HCT116 (cell line): Measurements from ENCODE around the gene ARID5B. TPM values are rescaled to one million over a fixed set of nuclear protein-coding genes. Genes with fewer than 3 reads are reported as not detected.

ENCODE experiments used
- ATAC-seq: fragments of 200-7000 bp; cut with Tn5 transposase; 2 replicates; pipeline ENCODE4 v1.9.1; 2020; ENCODE audit warnings: mild to moderate bottlenecking, moderate library complexity
- BruUV-seq: library from RNA; stranded (reverse); fragments of 400-500 nt; replicated peaks from 2 replicates; lab custom pipeline; 2021; lab: Mats Ljungman, UMichigan
- CTCF ChIA-PET: fragments of 300-600 bp; sonication (Branson Sonifier 250); formaldehyde crosslinking; loops from one replicate; lab custom pipeline; 2021; ENCODE audit warnings: antibody characterized with exemption; lab: Charles Lee
- POLR2A ChIA-PET: fragments of 300-600, 350-600 bp; sonication (Branson Sonifier 250); formaldehyde crosslinking; loops from one replicate; lab custom pipeline; 2021; ENCODE audit warnings: antibody characterized with exemption; lab: Charles Lee
- RAD21 ChIA-PET, 2 experiments: fragments of 300-600 bp; sonication (Branson Sonifier 250); formaldehyde crosslinking; loops; one replicate each; lab custom pipeline; 2023; ENCODE audit warnings: low total read pairs in 2 of 2; ENCODE audit not compliant: uncharacterized antibody in 2 of 2, unreplicated experiment in 2 of 2, low non-redundant PET in 1 of 2; lab: Charles Lee
- DNase-seq: peaks from one replicate; pipeline ENCODE4 v3.0.0-alpha.2; 2010; ENCODE audit warnings: low read depth, low spot score
- H2AFZ ChIP-seq: fragments of 200-600 bp; shearing (Covaris generic), sonication (generic); 2 replicates; pipeline ENCODE4 v1.6.1; 2017; ENCODE audit warnings: low read depth, mixed run types, mixed read lengths, antibody characterized with exemption, low read length; ENCODE audit not compliant: poor library complexity, severe bottlenecking
- H3K27ac ChIP-seq: 2 replicates; pipeline ENCODE4 v1.5.1; 2012; ENCODE audit warnings: low read depth, low read length
- H3K27me3 ChIP-seq: fragments of 200-600 bp; sonication (generic); 2 replicates; pipeline ENCODE4 v1.6.1; 2016; ENCODE audit warnings: mixed run types, low read length, mixed read lengths; ENCODE audit not compliant: insufficient read depth
- H3K36me3 ChIP-seq, 2 experiments: fragments of 200-500 bp in 1 of 2; fragments of 200-600 bp in 1 of 2; sonication (Bioruptor generic) in 1 of 2; sonication (generic) in 1 of 2; 2 replicates each; pipeline versions ENCODE4 v1.5.1 to v1.6.1; 2014 to 2016; ENCODE audit warnings: low read length in 2 of 2, inconsistent platforms in 1 of 2, mixed read lengths in 1 of 2, mixed run types in 1 of 2; ENCODE audit not compliant: insufficient read depth in 2 of 2, control insufficient read depth in 1 of 2
- H3K4me1 ChIP-seq, 2 experiments: fragments of 200-600 bp in 1 of 2; sonication (generic) in 1 of 2; 2 replicates each; pipeline versions ENCODE4 v1.5.1 to v1.6.1; 2012 to 2017; ENCODE audit warnings: low read length in 2 of 2, inconsistent platforms in 1 of 2, mild to moderate bottlenecking in 1 of 2, mixed read lengths in 1 of 2, mixed run types in 1 of 2, moderate library complexity in 1 of 2; ENCODE audit not compliant: insufficient read depth in 2 of 2, control insufficient read depth in 1 of 2
- H3K4me2 ChIP-seq: fragments of 200-600 bp; sonication (generic); 2 replicates; pipeline ENCODE4 v1.6.1; 2017; ENCODE audit warnings: mixed run types, low read length, mixed read lengths
- H3K4me3 ChIP-seq, 2 experiments: fragments of 200-600 bp in 1 of 2; sonication (generic) in 1 of 2; replicated peaks in 1 of 2; 2 replicates each; pipeline ENCODE4 v1.5.1; 2011 to 2016; ENCODE audit warnings: low read length in 2 of 2, control low read depth in 1 of 2, low read depth in 1 of 2, mild to moderate bottlenecking in 1 of 2, mixed read lengths in 1 of 2, mixed run types in 1 of 2
- H3K79me2 ChIP-seq: fragments of 200-600 bp; sonication (generic); 2 replicates; pipeline ENCODE4 v1.6.1; 2017; ENCODE audit warnings: mild to moderate bottlenecking, mixed run types, low read length, moderate library complexity, mixed read lengths; ENCODE audit not compliant: insufficient read depth
- H3K9ac ChIP-seq: fragments of 200-600 bp; sonication (generic); 2 replicates; pipeline ENCODE4 v1.6.1; 2016; ENCODE audit warnings: low read length, mixed read lengths
- H3K9me2 ChIP-seq: fragments of 200-600 bp; sonication (generic), shearing (Covaris generic); 2 replicates; pipeline ENCODE4 v1.6.1; 2017; ENCODE audit warnings: mixed run types, mild to moderate bottlenecking, moderate library complexity; ENCODE audit not compliant: insufficient read depth
- H3K9me3 ChIP-seq, 2 experiments: fragments of 200-500 bp in 1 of 2; fragments of 200-600 bp in 1 of 2; sonication (Bioruptor generic) in 1 of 2; sonication (generic) in 1 of 2; 2 replicates each; pipeline ENCODE4 v1.6.1; 2014 to 2017; ENCODE audit warnings: low read length in 2 of 2, mixed read lengths in 2 of 2, inconsistent platforms in 1 of 2, low read depth in 1 of 2, mild to moderate bottlenecking in 1 of 2, mixed run types in 1 of 2, moderate library complexity in 1 of 2; ENCODE audit not compliant: control insufficient read depth in 1 of 2, insufficient read depth in 1 of 2
- H4K20me1 ChIP-seq: fragments of 200-600 bp; sonication (generic), shearing (Covaris generic); 2 replicates; pipeline ENCODE4 v1.6.1; 2017; ENCODE audit warnings: mixed run types, mild to moderate bottlenecking, moderate library complexity; ENCODE audit not compliant: insufficient read depth
- CBX3 ChIP-seq: IDR thresholded peaks from 2 replicates; pipeline ENCODE4 v1.6.1; 2012; ENCODE audit warnings: low read depth
- CEBPB ChIP-seq: IDR thresholded peaks from 2 replicates; pipeline ENCODE4 v1.6.1; 2012; ENCODE audit warnings: low read depth
- EZH2 ChIP-seq: fragments of 200-600 bp; sonication (generic); IDR thresholded peaks from 2 replicates; pipeline ENCODE4 v1.6.1; 2017; ENCODE audit warnings: antibody characterized with exemption, mixed run types
- EZH2phosphoT487 ChIP-seq: fragments of 200-600 bp; IDR thresholded peaks from 2 replicates; pipeline ENCODE4 v1.6.1; 2018; ENCODE audit warnings: antibody characterized with exemption, borderline replicate concordance
- JUND ChIP-seq: IDR thresholded peaks from 2 replicates; pipeline ENCODE4 v1.6.1; 2012
- POLR2AphosphoS5 ChIP-seq: IDR thresholded peaks from 2 replicates; pipeline ENCODE4 v1.6.1; 2011; ENCODE audit warnings: mild to moderate bottlenecking, low read depth, low read length, moderate library complexity
- SIN3A ChIP-seq: IDR thresholded peaks from 2 replicates; pipeline ENCODE4 v1.6.1; 2012; ENCODE audit warnings: low read depth
- SP1 ChIP-seq: IDR thresholded peaks from 2 replicates; pipeline ENCODE4 v1.6.1; 2012; ENCODE audit warnings: low read depth
- SRF ChIP-seq: IDR thresholded peaks from 2 replicates; pipeline ENCODE4 v1.6.1; 2012; ENCODE audit warnings: low read depth
- TCF7L2 ChIP-seq: IDR thresholded peaks from 2 replicates; pipeline ENCODE4 v1.7.0; 2011; ENCODE audit warnings: borderline replicate concordance, inconsistent platforms; ENCODE audit not compliant: insufficient read depth, insufficient read length; ENCODE audit errors: extremely low read depth
- YY1 ChIP-seq: IDR thresholded peaks from 2 replicates; pipeline ENCODE4 v1.6.1; 2011; ENCODE audit warnings: low read length, low read depth, moderate library complexity, mild to moderate bottlenecking; ENCODE audit not compliant: insufficient replicate concordance; ENCODE audit errors: extremely low read depth
- intact Hi-C: fragments of 100-400 bp; cut with micrococcal nuclease; formaldehyde crosslinking; loops from 2 replicates; pipeline ENCODE4 v1.10.0; 2022
- total RNA-seq: library from RNA; stranded (reverse); gene quantifications from one replicate; pipeline ENCODE4 v1.2.1, GENCODE V29; 2021; ENCODE audit not compliant: unreplicated experiment
- TF ChIP-seq, protein P1 (sequence below): IDR thresholded peaks from 2 replicates; pipeline ENCODE4 v1.6.1; 2011; ENCODE audit warnings: mild to moderate bottlenecking, low read length, moderate library complexity; ENCODE audit not compliant: insufficient replicate concordance; ENCODE audit errors: extremely low read depth
- TF ChIP-seq, protein P2 (sequence below), 3 experiments: fragments of 200-600 bp in 1 of 3; sonication (generic) in 1 of 3; IDR thresholded peaks in 2 of 3; conservative IDR thresholded peaks in 1 of 3; 2 replicates each; pipeline ENCODE4 v1.5.1; 2012 to 2017; ENCODE audit warnings: low read depth in 2 of 3, low read length in 2 of 3, antibody characterized with exemption in 1 of 3, borderline replicate concordance in 1 of 3, control low read depth in 1 of 3, mild to moderate bottlenecking in 1 of 3, mixed read lengths in 1 of 3, mixed run types in 1 of 3, moderate library complexity in 1 of 3; ENCODE audit not compliant: insufficient read depth in 1 of 3

The ARID5B gene
- total RNA-seq, 1 experiment from 2014 or later, result 4.7 TPM

DNA sequence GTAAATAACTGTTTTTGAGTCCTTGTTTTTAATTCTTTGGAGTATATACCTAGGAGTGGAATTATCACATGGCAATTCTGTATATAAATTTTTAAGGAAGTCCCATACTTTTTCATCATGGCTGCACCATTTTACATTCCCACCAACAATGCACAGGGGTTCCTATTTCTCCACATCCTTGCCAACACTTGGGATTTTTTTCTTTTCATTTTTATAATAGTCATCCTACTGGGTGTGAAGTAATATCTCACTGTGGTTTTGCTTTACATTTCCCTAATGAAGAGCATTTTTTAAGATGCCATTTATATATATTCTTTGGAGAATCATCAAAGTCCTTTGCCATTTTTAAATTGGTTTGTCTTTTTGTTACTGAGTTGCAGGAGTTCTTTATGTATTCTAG, 89.7 kb downstream of the ARID5B start:
- no peak for TF ChIP-seq EZH2
- no peak for TF ChIP-seq YY1
- TF ChIP-seq, protein P1, sequence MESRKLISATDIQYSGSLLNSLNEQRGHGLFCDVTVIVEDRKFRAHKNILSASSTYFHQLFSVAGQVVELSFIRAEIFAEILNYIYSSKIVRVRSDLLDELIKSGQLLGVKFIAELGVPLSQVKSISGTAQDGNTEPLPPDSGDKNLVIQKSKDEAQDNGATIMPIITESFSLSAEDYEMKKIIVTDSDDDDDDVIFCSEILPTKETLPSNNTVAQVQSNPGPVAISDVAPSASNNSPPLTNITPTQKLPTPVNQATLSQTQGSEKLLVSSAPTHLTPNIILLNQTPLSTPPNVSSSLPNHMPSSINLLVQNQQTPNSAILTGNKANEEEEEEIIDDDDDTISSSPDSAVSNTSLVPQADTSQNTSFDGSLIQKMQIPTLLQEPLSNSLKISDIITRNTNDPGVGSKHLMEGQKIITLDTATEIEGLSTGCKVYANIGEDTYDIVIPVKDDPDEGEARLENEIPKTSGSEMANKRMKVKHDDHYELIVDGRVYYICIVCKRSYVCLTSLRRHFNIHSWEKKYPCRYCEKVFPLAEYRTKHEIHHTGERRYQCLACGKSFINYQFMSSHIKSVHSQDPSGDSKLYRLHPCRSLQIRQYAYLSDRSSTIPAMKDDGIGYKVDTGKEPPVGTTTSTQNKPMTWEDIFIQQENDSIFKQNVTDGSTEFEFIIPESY, result no peak
- TF ChIP-seq JUND, result no peak
- no peak for TF ChIP-seq CEBPB
- TF ChIP-seq, protein P2, sequence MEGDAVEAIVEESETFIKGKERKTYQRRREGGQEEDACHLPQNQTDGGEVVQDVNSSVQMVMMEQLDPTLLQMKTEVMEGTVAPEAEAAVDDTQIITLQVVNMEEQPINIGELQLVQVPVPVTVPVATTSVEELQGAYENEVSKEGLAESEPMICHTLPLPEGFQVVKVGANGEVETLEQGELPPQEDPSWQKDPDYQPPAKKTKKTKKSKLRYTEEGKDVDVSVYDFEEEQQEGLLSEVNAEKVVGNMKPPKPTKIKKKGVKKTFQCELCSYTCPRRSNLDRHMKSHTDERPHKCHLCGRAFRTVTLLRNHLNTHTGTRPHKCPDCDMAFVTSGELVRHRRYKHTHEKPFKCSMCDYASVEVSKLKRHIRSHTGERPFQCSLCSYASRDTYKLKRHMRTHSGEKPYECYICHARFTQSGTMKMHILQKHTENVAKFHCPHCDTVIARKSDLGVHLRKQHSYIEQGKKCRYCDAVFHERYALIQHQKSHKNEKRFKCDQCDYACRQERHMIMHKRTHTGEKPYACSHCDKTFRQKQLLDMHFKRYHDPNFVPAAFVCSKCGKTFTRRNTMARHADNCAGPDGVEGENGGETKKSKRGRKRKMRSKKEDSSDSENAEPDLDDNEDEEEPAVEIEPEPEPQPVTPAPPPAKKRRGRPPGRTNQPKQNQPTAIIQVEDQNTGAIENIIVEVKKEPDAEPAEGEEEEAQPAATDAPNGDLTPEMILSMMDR (IDR thresholded peaks at IDR 0.05 in 2 of 3, conservative IDR thresholded peaks at IDR 0.05 in 1 of 3; ENCODE audit: borderline replicate concordance in 1 of 3, insufficient read depth in 1 of 3, low read depth in 2 of 3, low read length in 2 of 3), result no peak
- TF ChIP-seq TCF7L2, result no peak
- TF ChIP-seq SRF, result no peak
- TF ChIP-seq EZH2phosphoT487, result no peak
- TF ChIP-seq POLR2AphosphoS5, result no peak
- no peak for TF ChIP-seq SP1
- TF ChIP-seq SIN3A, result no peak
- TF ChIP-seq CBX3, result no peak
- H3K4me3 ChIP-seq, result no peak overlapping the region
- BruUV-seq, result no TSS peak
- H3K36me3 ChIP-seq, result no peaks in the 10 kb centered on the region
- intact Hi-C loops, result no loop called here
- ATAC-seq, result no peak
- no peaks in the 10 kb centered on the region for H3K79me2 ChIP-seq
- no peaks in the 10 kb centered on the region for H4K20me1 ChIP-seq
- POLR2A ChIA-PET, result no interaction called here
- no peaks in the 10 kb centered on the region for H3K27me3 ChIP-seq
- RAD21 ChIA-PET, result no interaction called here
- no peaks in the 10 kb centered on the region for H3K9me3 ChIP-seq
- no peak overlapping the region for H3K4me2 ChIP-seq
- H3K9me2 ChIP-seq, result no peaks in the 10 kb centered on the region
- DNase-seq, result no peak
- no peak overlapping the region for H3K27ac ChIP-seq
- CTCF ChIA-PET, result no interaction called here
- no peaks in the 10 kb centered on the region for H3K4me1 ChIP-seq
- H2AFZ ChIP-seq, result no peak overlapping the region
- no peak overlapping the region for H3K9ac ChIP-seq
